Left kidney (tissue), 8 donors: ENCODE results near the gene CDC7. TPM values are rescaled to one million over a fixed set of nuclear protein-coding genes. Genes with fewer than 3 reads are reported as not detected.
"Not testable (repeated sequence)": the region's sequence is repeated elsewhere in the genome, so short reads cannot be mapped to it uniquely, and the experiment has no call there.

Experiments used
- DNase-seq: peaks from one replicate; pipeline ENCODE4 v3.0.0-alpha.2; 2013
- long read RNA-seq, 8 donors: transcript quantifications; one replicate each; lab custom pipeline, GENCODE V29; 2026
- polyA plus RNA-seq: library from polyadenylated mRNA; unstranded; fragments of 120-200 nt; gene quantifications from one replicate; pipeline ENCODE4 v1.2.1, GENCODE V29; 2013; ENCODE audit not compliant: insufficient read length

CDC7 gene
- polyA plus RNA-seq: 26.2 TPM
- long read RNA-seq, donor 1, partial matches to known transcripts: 10 of 13 reads
- long read RNA-seq, donor 1, other reads (novel, unspliced or antisense): 0 of 13 reads
- long read RNA-seq, donor 2: 0 reads
- long read RNA-seq, donor 3, partial matches to known transcripts: 0 of 1 reads
- long read RNA-seq, donor 3, other reads (novel, unspliced or antisense): 0 of 1 reads
- long read RNA-seq, donor 4: 0 reads
- long read RNA-seq, donor 5, partial matches to known transcripts: 0 of 2 reads
- long read RNA-seq, donor 5, other reads (novel, unspliced or antisense): 0 of 2 reads
- long read RNA-seq, donor 6: 0 reads
- long read RNA-seq, donor 7, partial matches to known transcripts: 0 of 1 reads
- long read RNA-seq, donor 7, other reads (novel, unspliced or antisense): 0 of 1 reads
- long read RNA-seq, donor 8, partial matches to known transcripts: 0 of 1 reads
- long read RNA-seq, donor 8, other reads (novel, unspliced or antisense): 0 of 1 reads

GRCh38 chr1:91500756-91501522 is at the start of gene CDC7:
Gene CDC7, plus strand, starts transcription at chr1:91500851. Its CDS starts 866 bp downstream, at chr1:91501717.
- peak; percentile 94 for DNase-seq

GRCh38 chr1:91454136-91454535 is 46.5 kb upstream of the CDC7 start:
- DNase-seq: no peak

- no peak for DNase-seq
These were observed 45.3 kb upstream of the CDC7 start for GRCh38 chr1:91455334-91455733.

- DNase-seq: no peak
These were observed 44.8 kb upstream of the CDC7 start for GRCh38 chr1:91455896-91456295.

- not testable (repeated sequence) for DNase-seq
These were observed 35.3 kb upstream of the CDC7 start for GRCh38 chr1:91465350-91465749.

- DNase-seq: peak; percentile 50
These were observed 24.0 kb upstream of the CDC7 start for GRCh38 chr1:91476533-91477217.

- DNase-seq: no peak
These were observed 13.2 kb upstream of the CDC7 start for GRCh38 chr1:91487469-91487868.

GRCh38 chr1:91490501-91490900 is 10.2 kb upstream of the CDC7 start:
- DNase-seq: no peak

GRCh38 chr1:91498035-91498434 is 2.6 kb upstream of the CDC7 start:
- DNase-seq: no peak

GRCh38 chr1:91498498-91499245 is 2.0 kb upstream of the CDC7 start:
- no peak for DNase-seq

GRCh38 chr1:91499346-91499745 is 1.3 kb upstream of the CDC7 start:
- DNase-seq: no peak

GRCh38 chr1:91499904-91500755 is 521 bp upstream of the CDC7 start:
- DNase-seq: no peak

GRCh38 chr1:91501523-91501851 is 836 bp downstream of the CDC7 start:
- no peak for DNase-seq

GRCh38 chr1:91501971-91502671 is 1.5 kb downstream of the CDC7 start:
- no peak for DNase-seq

- no peak for DNase-seq
These were observed 2.1 kb downstream of the CDC7 start for GRCh38 chr1:91502672-91503184.

- DNase-seq: no peak
These were observed 2.8 kb downstream of the CDC7 start for GRCh38 chr1:91503332-91503900.

GRCh38 chr1:91503975-91504530 is 3.4 kb downstream of the CDC7 start:
- no peak for DNase-seq

GRCh38 chr1:91505086-91505485 is 4.4 kb downstream of the CDC7 start:
- no peak for DNase-seq

GRCh38 chr1:91506071-91506470 is 5.4 kb downstream of the CDC7 start:
- no peak for DNase-seq
